ENCODE results near the gene PLXNB1.
"Not testable (repeated sequence)": the region's sequence is repeated elsewhere in the genome, so short reads cannot be mapped to it uniquely, and the experiment has no call there.

The PLXNB1 gene

DNA sequence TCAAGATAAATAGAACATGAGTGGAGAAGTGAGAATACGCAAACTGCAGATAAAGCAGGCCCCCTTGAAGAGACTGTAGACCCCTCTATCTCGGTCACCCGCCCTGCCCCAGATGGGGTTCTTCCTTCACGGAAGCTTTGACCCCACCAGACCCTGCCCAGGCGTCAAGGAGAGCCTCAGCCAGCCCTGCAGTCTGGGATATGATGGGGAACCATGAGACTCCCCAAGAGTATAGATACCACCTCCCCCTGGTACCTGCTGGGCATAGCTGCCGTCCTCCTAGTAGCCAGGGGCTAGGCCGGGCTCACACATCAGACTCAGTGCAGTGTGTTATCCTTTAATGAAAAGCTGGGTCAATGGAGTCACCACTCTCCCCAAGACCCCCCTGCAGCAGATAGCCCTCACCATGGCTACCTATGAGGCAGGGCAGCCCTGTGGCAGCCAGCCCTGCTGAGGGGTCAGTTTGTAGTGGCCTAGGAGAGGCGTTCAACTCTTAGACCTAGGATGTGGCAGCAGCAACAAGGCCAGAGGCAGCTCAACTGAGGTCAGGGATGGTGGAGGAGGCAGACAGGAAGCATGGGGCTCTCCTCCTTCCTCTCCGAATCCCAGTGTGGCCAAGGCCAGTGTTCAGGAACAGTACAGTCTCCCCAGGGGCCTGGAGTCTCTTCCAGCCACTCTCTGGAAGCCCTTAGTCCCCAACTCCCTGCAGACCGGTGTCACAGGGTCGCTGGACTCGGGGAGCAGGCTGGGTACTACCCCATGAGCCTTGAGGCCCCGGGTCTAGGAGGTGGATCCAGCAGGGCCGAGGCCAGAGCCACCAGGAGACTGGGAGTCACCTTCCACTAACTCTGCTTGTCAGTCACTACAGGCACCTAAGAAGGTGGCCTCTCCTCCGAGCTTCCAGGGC is 26.1 kb downstream of the PLXNB1 start:
- no peak for DNase-seq

DNA sequence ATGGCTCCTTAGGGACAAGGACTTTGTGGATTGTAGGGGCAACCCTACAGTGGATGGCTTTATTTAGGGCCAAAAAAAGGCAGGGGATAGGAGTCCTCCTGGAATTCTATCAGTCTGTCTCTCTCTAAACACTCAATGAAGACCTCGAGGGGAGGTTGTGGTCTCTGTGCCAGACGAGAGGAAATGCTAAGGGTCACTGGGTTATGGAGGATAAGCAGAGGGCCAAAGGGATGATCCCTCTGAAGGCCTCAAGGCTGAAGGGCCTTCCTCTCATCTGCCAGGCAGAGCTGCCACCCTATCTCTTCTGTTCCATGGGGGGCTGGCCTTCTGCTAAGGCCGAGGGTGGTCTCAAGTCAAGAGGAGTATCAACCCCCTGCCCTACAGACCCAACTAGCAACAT is 27.0 kb downstream of the PLXNB1 start:
- no peak for DNase-seq

DNA sequence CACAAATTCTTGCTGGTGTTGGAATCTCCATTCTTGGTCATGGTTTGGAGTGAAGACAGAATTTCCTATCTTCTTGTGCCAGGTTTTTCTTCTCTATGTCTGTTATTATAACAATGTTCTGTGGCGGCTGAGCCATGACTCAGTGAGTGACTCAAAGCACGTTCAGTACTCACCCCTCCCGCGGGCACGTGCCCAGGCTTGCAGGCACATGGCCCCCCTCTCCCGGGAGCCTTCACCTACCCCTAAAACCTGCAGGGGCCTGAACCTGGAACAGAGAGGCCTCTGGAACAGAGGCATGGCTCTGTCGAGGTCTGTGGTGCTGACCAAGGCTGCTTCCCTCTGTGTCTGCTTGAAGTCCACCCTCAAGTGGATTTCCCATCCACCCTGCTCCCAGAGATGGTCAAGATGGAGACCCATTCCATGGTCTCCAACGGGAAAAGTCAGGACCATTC is 27.6 kb downstream of the PLXNB1 start:
- DNase-seq, result no peak

DNA sequence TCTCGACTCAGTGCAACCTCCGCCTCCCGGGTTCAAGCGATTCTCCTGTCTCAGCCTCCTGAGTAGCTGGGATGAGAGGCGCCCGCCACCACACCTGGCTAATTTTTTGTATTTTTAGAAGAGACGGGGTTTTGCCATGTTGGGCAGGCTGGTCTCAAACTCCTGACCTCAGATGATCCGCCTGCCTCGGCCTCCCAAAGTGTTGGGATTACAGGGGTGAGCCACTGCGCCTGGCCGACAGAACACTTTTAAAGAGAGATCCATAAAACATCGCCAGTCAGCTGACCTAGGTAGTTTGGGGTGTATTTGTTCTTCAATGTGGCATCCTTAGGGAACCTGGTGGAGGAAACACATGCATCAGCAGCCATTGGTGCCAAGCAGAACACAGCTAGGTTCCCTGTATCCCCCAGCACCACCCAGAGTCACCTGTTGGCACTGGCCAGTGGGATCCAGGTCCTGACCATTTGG is 28.4 kb downstream of the PLXNB1 start:
- DNase-seq, result not testable (repeated sequence)

DNA sequence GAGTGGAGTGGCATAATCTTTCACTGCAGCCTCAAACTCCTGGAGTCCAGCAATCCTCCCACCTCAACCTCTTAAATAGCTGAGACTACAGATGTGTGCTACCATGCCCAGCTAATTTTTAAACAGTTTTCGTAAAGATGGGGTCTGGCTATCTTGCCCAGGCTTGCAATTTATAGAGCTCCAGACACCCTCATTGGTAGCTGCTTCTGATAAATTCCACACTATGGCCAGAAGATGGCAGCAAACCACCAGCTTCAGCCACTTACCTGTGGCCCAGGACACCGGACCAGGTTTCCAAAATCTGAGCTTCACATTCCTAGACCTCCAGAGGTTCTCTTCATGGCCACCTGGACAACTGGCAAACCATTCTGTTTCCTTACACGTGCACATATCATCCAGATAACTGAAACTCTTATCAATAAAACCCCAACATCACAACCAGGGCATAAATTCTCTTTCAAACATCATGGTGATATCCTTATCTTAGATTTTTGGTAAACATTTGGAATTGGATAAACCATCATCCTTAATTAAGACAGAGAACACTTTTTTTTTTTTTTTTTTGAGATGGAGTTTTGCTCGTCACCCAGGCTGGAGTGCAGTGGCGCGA is 29.0 kb downstream of the PLXNB1 start:
- peak; percentile 14 for DNase-seq

DNA sequence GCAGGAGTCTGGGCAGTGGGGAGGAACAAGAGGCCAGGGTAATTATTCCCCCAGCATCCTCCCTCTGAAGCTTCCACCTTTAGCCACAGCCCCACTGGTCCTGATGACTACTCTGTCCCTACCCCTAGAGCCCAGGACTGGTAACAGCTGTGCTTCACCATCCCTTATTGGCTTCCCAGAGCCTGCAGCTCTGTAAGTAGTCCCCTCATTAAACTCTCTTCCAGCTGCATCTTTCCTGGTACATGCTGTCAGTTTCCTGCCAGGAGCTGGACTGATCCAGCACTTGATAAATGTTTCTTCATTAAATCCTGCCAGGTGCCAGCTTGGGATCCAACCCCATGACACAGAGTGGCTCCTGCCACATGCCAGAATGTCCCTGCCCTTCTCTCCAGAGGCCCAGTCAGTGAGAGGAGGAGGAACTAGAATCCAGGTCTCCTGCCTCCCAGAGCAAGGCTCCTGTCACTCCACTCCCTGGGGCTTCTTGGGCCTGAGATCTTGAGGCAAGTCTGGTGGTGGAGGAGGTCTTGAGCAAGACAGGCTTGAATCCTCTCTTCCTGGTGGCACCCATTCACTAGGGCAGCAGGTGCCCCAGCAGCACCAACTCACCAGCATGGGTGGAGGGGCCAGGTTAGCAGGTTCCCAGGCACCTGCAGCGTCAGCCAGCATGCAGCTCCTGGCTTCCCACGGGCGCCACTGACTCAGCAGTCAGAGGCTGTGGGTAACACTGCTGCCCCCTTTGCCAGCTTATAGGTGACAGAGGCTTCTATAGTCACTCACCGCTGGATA is 30.3 kb downstream of the PLXNB1 start:
- no peak for DNase-seq

DNA sequence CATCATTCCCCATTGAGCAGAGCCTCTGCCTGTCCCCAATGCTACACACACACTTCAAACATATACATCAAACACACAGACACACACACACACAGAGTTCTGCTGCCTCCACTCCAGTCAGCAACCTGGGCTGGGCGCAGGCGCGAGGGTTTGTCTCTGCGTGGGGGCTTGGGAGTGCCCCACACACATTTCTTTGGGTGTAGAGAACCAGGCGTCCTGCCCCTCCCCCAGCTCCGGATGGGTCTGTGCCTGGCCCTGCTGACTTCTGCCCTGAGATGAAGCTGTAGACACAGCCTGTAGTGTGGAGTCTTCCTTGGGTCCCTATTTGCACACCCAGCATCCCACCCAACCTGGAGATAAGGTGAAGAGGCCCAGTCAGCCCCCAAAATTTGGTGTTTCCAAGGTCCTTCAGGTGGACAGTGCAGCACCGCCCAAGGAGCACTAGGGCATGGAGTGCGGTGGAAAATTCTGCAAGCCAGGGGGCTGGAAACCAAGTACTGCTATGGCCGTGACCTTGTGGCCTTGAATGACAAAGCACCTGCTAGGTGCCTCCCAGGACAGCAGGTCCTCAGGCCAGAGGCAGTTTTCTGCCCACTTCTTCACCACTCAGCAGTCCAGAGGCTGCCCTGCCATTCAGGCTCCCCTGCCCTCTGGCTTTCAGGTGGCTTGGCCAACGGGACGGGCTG is 31.0 kb downstream of the PLXNB1 start:
- DNase-seq, result no peak

DNA sequence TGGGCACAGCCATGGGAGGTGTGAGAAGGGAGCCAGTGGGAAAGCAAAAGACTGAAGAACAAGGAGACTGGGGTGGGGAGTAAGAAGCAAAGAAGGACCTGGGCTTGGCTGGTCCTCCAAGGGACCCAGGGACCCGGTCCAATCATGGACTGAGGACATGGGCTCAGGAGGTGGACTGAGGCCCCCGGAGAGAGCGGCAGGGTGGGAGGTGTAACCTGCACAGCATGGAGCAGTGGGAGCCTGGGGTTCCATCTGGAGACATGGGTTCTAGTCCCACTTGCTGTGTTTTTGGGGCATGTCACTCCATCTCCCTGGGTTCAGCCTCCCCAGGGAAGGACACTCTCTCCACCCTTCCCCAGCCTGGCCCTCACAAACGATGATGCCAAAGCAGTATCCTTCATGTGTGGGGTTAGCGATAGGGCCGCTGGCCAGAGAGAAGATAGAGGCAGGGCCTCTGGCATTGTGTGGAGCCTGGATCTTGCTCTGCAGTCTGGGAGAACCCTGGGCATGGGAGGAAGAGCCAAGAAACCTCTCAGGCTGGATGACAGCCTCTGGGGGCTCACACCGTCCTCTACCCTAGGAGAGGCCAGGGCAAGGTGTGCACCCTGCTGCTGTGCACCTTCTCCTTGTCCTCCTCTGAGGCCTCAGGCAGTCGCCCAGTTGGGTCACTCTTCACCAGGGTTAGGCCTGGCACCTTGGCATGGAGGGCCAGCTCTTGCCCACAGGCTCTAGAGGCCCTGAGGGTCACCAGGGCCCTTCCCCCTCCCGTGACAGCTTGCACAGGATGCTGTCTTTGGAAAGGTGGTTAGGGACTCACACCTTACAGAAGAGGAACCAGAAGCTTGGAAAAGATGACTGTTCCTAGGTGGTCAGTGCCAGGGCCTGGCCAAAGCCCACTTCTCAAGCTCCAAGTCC is 31.9 kb downstream of the PLXNB1 start:
- no peak for DNase-seq

DNA sequence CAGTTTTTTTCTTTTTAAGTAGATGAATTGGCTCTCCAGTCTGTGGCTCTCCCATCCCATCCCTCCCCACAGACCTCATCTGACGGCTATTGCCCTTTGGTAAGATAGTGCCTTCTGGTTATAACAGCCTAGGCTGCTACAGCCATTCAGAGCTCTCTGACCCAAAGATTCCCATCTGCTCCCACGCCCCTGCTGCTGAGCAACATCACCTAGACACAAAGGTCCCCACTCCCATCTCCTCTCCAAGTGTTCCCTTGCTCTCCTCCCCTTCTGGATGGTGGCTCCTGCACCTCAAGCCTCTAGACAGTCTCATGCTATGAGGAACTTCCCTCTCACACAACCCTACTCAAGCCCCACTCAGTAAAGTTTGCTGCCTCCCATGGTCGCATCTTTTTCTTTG is 34.2 kb downstream of the PLXNB1 start:
- no peak for DNase-seq

DNA sequence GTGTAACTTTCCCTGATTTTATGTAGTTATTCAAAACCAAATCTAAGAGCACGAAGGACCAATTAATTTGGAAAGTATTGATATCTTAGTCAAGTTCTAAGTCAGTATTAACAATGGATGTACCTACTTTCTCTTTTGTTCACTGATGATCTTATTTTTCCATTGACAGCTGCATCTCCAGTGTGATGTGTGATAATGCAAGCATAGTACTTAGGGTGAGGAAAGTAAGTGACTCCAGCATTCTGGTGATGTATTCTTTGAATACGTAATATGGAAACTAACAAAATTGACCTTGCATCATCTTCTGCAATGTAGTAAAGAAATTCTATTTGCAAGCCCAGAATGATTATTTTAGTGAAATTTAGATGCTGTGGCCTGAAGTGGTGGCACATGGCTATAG is 35.5 kb downstream of the PLXNB1 start:
- no peak for DNase-seq

DNA sequence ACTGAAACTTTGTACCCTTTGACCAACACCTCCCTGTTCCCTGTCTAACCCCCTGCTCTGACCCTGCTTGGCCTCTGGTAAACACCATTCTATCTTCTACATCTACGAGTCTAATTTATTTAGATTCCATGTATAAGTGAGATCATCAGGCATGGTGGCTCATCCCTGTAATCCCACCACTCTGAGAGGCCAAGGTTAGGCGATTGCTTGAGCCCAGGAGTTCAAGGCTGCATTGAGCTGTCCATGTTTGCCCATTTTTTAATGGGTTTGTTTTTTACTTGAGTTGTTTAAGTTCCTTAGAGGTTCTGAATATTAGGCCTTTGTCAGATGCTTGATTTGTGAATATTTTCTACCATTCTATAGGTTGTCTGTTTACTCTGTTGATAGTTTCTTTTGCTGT is 40.9 kb downstream of the PLXNB1 start:
- DNase-seq, result no peak

DNA sequence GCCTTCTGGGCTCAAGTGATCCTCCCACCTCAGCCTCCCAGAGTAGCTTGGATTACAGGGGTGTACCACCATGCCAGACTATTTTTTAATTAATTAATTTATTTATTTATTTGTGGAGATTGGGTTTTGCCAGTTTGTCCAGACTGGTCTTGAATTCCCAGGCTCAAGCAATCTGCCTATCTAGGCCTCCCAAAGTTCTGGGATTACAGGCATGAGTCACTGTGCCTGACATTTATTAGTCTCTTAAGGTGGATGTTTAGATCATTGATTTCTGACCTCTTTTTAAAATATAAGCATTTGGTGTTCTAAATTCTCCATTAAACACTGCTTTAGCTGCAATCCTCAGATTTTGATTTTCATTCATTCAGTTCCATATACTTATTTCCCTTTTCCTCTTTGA is 42.3 kb downstream of the PLXNB1 start:
- no peak for DNase-seq

DNA sequence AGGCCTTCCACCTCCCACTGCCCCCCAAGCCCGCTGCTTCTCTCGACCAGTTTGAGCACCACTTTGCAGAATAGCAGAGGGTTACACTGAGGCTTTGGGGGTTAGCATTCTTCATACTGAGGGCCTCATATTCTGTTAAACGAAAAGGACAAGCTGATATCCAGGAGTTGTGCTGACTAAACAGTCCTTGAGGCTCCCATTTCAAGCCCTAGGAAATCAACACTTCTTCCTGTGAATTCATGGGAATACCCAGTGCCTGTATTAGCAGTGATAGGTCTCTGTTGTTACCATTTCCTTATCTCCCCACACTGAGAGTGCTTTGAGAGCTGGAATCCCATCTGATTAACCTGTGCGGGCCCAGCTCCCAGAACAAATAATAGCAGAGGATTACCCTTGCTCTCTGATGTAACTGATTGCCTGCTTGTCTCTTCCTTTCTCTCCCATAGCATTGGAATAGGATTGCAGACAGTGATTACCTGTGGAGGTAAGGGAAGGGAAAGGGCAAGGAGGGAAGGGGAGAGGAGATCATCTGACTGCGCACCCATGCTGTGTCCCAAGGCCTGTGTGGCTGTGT is 56.9 kb downstream of the PLXNB1 start:
- no peak for DNase-seq

DNA sequence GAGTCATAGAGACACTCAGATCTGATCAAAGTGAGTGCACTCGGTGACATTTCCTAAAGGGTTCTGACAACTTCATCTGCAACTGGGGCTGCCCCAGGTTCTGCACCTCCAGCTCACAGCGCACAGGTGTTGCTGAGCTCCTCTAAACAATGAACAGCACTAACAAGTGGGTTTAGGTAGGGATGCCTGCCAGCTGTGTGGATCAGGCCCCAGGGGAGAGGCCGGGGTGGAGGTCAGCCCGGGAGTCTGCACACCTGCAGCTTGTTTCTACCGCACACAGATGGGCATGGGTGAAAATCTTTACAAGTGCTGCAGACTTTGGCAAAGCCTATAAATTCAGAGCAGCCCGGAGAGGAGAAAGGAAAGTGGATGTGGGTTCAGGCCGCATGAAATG is 57.5 kb downstream of the PLXNB1 start:
- no peak for DNase-seq

DNA sequence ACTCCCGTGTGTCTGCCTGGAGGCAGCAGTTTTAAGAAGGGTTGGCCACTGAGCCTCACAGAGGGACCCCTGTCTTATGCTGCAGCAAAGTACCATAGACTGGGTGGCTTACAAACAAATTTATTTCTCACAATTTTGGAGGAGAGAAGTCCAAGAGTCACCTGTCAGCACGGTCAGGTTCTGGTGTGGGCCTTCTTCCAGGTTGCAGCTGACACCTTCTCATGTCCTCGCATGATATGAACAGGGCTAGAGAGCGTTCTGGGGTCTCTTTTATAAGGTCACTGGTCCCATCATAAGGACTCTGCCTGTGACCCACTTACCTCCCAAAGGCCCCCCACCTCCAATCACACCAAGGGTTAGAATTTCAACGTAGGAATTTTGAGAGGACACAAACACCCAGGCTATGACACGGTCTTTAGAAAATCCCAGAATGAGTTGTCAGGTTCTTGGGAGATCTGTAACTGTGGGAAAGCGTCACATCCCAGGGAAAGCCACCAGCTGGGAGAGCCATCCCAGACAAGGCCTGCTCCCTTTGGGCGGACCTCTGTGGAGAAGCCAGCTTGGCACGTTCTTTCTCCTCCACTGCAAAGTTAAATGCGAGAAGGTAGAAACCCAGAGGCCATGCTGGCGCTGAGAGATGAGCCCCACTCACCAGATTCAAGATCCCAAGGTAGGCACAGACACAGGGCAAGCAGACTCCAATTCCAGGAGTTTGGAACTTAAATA is 58.1 kb downstream of the PLXNB1 start, which contains the start of gene FBXW12:
Gene FBXW12, plus strand, starts transcription at position 569 of the 726 bp plus-strand sequence. CDS start 549 bp downstream, outside the sequence.
- DNase-seq, result no peak

DNA sequence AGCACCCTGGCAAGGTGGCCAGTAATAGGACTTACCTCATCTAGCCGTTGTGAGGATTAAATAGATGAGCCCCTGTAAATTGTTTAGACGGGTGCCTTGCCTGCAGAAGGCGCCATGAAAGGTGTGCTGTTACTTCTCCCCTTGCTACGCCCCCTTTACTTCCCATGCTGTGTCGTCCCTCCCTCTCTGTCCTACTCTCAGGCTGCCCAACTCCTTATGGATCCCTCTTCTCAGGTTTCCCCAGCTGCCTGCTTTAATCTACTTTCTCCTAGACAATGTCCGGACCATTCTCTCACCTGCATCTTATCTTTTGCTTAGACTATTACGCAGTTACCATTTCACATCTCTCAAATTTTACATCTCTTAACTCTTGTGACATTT is 59.6 kb downstream of the PLXNB1 start:
- no peak for DNase-seq

DNA sequence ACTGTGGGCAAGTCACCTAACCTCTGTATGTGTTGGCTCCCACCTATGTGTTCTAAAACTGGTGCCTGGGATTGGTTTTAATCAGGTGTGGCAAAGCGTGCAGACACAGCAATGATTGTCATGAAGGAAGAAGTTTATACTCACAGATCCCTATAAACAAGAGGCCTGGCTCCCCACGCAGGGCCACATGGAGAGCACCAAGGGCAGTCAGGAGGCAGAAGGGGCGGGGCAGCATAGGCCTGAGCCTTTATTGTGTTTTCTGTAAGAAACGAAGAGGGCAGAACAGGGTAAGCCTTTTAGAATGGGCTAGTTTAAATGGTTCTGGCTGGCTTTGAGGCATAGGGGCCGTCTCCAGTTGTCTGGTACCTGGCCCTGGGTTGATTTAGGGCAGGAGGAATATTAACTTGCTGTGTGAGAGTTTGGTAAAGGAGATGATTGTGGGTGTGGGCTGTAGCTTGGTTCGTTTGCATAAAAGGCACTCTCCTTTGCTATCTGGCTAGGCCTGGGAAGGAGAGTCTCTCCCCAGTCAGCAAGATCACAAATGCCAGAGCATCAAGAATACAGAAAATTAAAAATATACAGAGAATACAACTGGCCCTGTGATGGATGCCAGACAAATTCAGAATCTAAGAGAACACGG is 60.1 kb downstream of the PLXNB1 start:
- no peak for DNase-seq

DNA sequence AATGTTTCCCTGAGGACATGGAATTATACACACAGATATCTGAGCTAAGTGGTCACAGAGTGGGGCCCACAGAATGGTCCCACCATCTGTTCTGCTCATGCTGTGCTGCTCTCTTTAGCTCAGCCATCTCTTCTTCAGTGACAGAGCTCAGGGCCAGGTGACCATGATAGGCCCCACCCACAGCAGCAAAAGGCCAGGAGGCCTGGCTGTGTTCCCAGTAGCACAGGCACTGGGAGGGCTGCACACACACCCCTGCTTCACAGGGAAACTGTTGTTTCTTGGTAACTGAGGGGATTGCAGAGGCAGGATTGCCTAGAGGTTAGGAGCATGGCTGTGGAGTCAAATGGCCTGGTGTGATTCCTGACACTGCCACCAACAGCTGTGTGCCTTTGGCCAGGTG is 62.7 kb downstream of the PLXNB1 start:
- no peak for DNase-seq

DNA sequence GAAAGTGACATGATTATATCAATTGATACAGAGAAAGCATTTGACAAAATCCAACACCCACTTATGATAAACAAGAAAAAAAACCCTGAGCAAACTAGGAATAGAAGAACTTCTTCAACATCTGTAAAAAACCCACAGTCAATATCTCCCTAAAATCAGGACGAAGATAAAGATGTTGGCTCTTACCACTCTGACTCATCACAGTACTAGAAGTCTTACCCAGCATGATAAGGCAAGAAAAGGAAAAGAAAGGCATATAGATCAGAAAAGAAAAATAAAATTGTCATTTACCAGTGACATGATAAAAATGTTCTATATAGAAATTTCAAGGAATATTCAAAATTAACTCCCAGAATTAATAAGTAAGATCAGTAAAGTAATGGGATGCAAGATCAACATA is 65.0 kb downstream of the PLXNB1 start:
- no peak for DNase-seq

DNA sequence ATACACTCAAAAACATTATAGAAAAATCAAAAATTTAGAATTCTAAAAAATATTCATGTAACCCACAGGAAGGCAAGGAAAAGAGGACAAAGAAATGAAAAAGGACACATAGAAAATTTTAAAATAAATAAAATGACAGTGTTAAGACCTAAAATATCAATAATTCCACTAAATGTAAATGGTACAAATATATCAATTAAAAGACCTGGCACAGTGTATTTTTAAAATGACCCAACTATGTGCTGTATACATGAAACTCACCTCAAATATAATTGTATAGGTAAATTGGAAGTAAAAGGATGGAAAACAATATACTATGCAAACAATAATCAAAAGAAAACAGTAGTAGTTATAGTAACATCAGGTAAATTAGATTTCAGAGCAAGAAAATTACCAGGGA is 68.0 kb downstream of the PLXNB1 start:
- DNase-seq, result no peak
